HG03521 (cell line): Measurements from ENCODE around the gene IL4I1.

ENCODE experiments used
- ATAC-seq: cut with Tn5 transposase; IDR thresholded peaks from one replicate; pipeline ENCODE4 v1.9.1; 2021; ENCODE audit warnings: mild to moderate bottlenecking, moderate library complexity; ENCODE audit not compliant: unreplicated experiment

The IL4I1 gene

GRCh38 chr19:49880162-49880869 lies 16.4 kb downstream of the IL4I1 start:
- no peak for ATAC-seq

DNA sequence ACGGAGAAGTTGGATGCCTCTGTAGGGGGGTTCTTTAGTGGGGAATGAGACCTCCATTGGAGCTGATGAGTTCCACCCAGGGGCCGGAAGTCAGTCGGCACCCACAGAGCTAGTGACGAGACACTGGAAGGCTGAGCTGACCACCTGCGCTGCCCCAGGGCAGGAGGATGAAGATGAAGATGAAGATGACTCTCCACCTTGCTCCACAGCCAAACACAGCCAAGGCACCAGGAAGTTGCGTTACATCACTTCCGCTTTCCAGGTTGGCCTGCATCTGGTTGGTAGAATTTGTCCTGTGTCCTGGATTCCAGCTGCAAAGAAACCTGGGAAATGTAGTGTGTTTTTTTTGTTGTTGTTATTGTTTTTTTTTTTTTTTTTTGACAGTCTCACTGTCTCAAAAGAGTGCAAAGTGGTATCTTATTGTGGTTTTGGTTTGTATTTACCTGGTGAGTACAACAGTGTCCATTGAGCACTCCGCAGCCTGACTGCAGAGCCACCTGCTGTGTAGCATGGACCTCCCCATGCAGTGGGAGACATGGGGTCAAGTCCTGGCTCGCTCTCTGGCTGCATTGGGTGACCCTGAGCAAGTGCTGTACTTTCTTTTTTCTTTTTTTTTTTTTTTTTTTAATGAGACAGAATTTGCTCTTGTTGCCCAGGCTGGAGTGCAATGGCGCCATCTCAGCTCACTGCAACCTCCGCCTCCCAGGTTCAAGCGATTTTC lies 17.3 kb downstream of the IL4I1 start:
- no peak for ATAC-seq

GRCh38 chr19:49878744-49879070 lies 18.0 kb downstream of the IL4I1 start:
- no peak for ATAC-seq

GRCh38 chr19:49877879-49878743 lies 18.6 kb downstream of the IL4I1 start:
- ATAC-seq: peak; percentile 46

DNA sequence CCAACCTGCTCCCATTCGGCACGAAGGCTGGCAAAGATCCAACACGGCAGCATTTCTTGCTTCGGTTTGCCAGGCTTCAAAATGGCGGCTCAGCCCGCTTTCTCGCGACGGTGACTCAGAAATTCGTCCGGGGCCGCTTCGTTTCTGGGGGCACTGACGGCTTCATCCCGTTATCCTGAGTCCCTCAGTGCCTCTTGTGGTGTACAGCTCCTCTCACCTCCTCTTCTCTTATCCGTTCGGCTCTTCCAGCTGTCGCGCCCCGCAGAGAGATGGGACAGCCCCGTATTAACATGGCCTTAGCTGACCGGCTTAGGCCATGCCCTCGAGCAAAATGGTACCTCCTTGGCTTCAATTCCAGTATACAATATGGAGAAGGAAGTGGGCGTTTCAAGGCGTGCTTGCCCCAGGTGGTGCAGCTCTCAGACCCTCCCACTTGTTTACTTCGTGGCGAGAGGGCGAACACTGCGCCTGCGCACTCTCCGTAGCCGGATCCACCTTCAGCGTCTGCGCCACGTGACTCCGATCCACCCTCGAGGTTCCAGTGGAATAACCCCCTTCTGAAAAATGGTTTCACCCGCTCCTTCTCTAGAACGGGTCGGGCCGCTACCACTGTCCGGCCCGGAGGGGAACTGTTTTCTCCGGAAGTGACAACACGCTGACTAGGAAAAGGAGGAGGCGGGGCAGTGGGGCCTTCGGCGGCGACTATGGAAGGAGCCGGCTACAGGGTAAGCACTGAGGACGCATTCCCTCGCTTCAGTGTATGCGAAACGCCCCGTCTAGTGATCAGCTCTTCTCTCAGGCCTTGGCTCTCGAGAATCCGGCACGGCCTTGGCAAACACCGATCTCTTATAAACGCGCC lies 19.4 kb downstream of the IL4I1 start, which contains the start of the genes AKT1S1 and TBC1D17:
TSS of gene AKT1S1 (minus strand) at position 336 of the 859 bp plus-strand sequence. CDS start 4,060 bp downstream, outside the sequence.
TSS of gene TBC1D17 (plus strand) at position 683 of the 859 bp plus-strand sequence. CDS start at position 705, 22 bp downstream.
- ATAC-seq: peak; percentile 52

DNA sequence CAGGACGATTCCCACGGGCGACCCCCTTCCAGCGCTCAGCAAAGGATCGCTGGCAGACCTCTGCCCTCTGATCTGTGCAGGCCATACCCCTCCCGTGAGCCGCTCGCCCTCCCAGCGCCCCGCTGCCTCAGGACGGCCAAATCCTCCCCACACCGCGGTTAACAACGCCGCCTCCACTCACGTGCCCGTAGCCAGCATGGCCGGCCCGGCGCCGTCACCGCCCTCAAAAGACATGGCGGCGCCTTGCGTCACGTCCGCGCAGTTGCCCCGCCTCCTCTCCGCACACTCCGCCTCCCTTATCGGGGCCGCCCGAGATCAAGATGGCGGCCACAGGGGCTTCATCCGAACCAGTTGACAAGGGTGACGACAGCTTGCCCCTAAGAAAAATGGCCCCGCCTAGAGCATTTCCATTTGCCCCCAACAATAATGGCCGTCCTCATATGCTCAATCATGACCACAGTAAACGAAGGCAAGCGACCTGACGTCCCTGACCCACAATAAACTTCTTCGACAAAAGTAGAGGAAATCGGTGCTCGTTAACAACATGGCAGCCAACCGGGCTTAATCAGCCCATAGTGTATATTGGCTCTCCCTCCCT lies 20.2 kb downstream of the IL4I1 start:
- peak; percentile 41 for ATAC-seq

GRCh38 chr19:49875857-49876421 lies 20.7 kb downstream of the IL4I1 start:
- no peak for ATAC-seq

DNA sequence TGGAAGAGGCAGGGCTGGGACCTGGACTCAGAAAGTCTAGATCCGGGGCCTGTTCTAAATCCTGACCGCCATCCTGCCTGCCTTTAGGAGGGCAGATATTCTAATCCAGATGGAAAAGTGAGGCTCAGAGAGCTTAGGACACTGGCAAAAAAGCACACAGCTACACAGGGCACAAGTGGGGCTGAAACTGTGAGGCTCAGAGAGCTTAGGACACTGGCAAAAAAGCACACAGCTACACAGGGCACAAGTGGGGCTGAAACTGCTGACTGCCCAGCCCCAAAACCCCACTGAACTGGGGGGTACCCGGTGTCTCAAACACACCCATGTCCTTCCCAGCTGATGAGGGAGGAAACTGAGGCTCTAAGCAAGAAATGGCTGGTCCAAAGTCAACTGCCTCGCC lies 21.5 kb downstream of the IL4I1 start:
- no peak for ATAC-seq

DNA sequence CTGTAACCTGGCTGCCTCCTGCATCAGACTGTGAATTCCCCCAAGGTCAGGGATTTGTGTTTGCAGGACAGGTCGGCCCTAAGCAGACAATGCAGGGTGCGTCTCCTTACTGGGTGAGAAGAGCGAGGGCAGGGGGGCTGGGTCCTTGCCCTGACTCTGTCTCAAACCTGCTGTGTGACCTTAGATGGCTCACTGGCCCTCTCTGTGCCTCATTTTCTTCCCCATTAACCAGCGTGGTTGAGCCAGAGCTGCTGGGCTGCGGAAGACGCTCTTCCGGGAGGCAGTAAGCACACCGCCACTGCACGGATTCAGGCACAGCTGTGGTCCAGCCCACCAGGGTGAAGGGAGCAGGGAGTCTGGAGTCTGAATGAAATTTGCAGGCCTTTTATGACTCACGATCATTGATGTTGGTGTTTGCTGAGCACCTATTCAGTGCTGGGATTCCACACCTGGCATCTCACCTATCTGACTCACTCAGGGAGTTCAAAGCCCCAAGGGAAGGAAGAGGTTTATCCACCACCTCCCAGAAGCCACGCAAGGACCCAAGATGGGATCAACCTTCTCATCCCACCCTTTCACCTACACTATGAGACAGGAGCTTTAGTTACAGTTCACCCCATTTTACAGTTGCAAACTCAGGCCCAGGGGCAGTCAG lies 22.1 kb downstream of the IL4I1 start:
- ATAC-seq: no peak

GRCh38 chr19:49873834-49874233 lies 22.9 kb downstream of the IL4I1 start:
- no peak for ATAC-seq

- no peak for ATAC-seq
These were observed 23.6 kb downstream of the IL4I1 start for GRCh38 chr19:49873129-49873521.

DNA sequence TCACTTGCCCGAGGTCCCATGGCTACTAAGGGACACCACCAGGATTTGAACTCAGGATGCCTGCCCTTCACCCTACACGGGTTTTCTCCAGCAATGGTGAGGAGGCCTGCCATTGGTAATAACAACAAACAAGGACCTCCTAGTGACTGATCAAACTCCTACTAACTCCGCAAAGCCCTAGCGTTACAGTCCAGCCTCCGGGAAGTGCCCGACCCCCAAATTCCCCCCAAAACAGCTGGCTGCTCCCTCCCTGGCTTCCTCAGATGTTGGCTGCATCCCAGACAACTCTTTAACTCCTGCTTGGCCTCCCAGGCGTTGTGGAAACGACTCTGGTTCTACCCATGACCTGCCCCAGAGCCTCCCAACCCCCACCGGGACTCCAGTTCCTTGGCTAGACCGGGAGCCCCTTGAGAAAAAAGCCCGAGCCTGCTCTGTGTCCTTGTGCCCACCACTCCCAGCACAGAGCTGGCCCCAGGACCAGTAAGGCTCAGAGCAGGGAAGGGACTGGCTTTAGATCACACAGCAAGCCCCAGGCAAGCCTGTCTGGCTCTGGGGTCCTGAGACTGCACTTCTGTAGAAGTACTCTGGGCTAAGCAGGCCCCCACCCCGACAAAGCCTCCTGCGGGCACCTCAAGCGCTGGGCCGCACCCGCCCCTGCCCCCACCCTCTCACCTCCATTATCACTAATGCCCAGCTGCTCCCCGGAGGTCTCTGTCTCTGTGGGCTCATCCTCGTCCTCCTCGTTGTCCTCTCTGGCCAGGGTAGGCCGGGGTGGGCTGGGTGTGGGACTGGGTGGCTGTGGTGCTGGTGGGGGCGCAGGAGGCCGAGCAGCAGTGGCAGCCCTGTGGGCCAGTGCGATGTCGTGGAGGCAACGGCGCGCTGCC lies 24.2 kb downstream of the IL4I1 start:
- ATAC-seq: no peak

- no peak for ATAC-seq
These were observed 25.2 kb downstream of the IL4I1 start for GRCh38 chr19:49871349-49871985.

DNA sequence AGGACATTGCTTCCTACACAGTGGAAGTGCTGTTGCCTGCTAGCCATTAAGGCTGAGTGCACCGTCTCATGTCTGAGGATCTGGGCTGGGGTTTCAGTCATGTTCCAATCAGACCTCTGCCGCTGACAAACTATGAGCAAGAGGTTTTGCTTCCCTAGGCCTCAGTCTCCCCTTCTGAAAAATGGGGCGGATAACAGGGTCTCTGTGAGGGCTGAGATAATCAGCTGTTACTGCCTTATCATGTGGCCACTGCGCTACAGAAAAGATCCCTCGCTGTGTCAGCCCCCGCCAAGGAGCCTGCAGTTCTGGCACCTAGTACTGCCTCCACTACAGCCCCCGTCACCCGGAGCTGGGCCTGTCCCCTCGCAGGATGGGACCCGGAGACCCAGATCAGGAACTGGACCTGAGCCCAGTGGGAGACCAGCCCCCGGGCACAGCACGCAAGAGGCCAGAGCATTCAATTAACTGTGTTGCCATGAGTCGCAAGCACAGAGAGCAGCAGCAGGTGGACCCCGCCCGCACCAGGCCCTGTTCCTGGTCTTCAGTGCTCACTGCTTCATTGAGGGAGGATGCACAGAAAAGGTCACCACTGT lies 26.3 kb downstream of the IL4I1 start:
- no peak for ATAC-seq

DNA sequence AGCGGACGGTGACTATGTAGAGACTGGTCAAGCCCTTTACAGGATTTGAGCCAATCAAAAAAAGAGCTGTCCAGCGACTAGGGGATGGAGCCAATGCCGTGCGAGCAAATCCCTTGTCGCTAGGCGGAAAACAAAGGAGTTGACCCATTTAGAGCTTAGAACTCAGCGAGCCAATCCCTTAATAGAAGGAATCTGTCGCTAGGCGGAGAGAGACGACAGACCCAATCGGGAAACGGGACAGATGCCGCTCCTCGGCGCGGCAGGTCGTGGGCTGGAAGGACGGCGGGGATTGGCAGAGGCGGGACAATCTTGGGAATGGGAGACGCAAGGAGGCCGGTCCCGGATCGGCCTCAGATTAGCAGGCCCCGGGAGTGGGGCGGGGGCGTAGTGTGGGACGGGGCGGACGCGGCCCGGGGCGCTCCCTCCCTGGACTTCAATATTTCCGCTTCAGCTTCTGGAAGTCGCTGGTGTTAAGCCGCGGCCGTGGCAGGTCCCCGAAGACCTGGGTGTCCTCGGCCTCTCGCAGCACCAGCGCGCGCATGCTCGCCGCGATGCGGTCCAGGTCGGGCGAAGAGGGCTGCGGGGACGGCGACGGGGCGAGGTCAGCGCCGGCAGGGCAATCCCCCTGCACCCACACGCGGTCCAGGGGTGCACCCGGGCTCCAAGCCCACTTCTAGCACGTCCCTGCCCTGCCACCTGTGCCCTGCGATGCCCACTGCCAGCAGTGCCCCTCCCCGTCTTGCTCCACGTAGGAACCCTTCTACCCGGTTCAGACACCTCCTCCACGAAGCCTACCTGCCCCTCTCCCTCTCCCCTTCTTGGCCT lies 27.0 kb downstream of the IL4I1 start:
- ATAC-seq: peak; percentile 59

DNA sequence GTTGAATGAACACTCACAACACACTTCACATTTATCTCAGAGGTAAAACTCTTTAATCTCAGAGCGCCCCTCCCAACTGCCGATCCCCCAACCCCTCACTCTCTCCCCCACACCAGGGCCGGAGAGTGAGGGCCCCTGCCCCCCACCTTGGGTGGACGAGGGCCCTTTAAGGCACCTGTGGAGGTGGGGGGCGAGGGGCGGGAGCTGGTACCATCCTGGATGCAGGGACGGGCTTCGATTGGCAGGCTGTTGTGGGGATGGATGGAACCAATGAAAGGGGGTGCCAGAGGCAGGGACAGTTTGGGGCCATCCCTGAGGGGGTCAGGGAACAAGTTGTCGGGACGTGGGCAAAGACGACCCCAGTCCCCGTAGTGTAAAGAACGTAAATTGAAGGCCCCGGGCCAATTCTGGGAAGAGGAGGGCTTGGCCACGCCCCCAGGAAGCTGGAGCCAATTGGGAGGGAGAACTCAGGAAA lies 27.6 kb downstream of the IL4I1 start:
- peak; percentile 4 for ATAC-seq
